WTC11 (cell line): ENCODE results near the gene MICU2. TPM values are rescaled to one million over a fixed set of nuclear protein-coding genes. Genes with fewer than 3 reads are reported as not detected.

ENCODE experiments used
- ATAC-seq: fragments of 200-7000 bp; cut with Tn5 transposase; 2 replicates; pipeline ENCODE4 v1.10.0; 2021; ENCODE audit warnings: mild to moderate bottlenecking, moderate library complexity
- CTCF ChIA-PET: fragments of 300-600 bp; sonication (Branson Sonifier 250); formaldehyde crosslinking; loops from one replicate; lab custom pipeline; 2021; ENCODE audit warnings: antibody characterized with exemption; lab: Charles Lee
- POLR2A ChIA-PET: fragments of 350-600 bp; sonication (Branson Sonifier 250); formaldehyde crosslinking; loops from one replicate; lab custom pipeline; 2021; ENCODE audit warnings: antibody characterized with exemption; lab: Charles Lee
- DNase-seq: peaks from one replicate; pipeline ENCODE4 v3.0.0; 2021; ENCODE audit warnings: low spot score
- H3K27ac Mint-ChIP-seq: 2 replicates; pipeline ENCODE4 v1.8.0; 2021; ENCODE audit warnings: mixed read lengths
- H3K27me3 Mint-ChIP-seq: 2 replicates; pipeline ENCODE4 v1.8.0; 2021; ENCODE audit warnings: low read depth, mild to moderate bottlenecking, moderate library complexity, mixed read lengths
- H3K36me3 Mint-ChIP-seq: 2 replicates; pipeline ENCODE4 v1.8.0; 2021; ENCODE audit warnings: mixed read lengths
- H3K4me1 Mint-ChIP-seq: 2 replicates; pipeline ENCODE4 v1.8.0; 2022; ENCODE audit warnings: mixed read lengths
- H3K4me3 Mint-ChIP-seq: 2 replicates; pipeline ENCODE4 v1.8.0; 2021; ENCODE audit warnings: mild to moderate bottlenecking, moderate library complexity, mixed read lengths
- H3K9me3 Mint-ChIP-seq: 2 replicates; pipeline ENCODE4 v1.8.0; 2021; ENCODE audit warnings: mixed read lengths
- ATF1 ChIP-seq: sonication (generic); formaldehyde crosslinking; IDR thresholded peaks from 2 replicates; pipeline ENCODE4 v1.8.1; 2023; ENCODE audit warnings: mild to moderate bottlenecking, moderate library complexity, missing genetic modification reagents
- FOXK1 ChIP-seq: sonication (generic); formaldehyde crosslinking; IDR thresholded peaks from 2 replicates; pipeline ENCODE4 v1.8.0; 2022; ENCODE audit warnings: mild to moderate bottlenecking, moderate library complexity, missing genetic modification reagents
- FOXP1 ChIP-seq: sonication (generic); formaldehyde crosslinking; IDR thresholded peaks from 2 replicates; pipeline ENCODE4 v1.8.0; 2022; ENCODE audit warnings: missing genetic modification reagents, mild to moderate bottlenecking, moderate library complexity, borderline replicate concordance
- GTF2I ChIP-seq: fragments of 250-450 bp; sonication (Bioruptor Pico); conservative IDR thresholded peaks from 2 replicates; pipeline ENCODE4 v1.4.0; 2021; ENCODE audit warnings: mild to moderate bottlenecking
- MYBL2 ChIP-seq: sonication (generic); formaldehyde crosslinking; IDR thresholded peaks from 2 replicates; pipeline ENCODE4 v1.8.1; 2023; ENCODE audit warnings: mild to moderate bottlenecking, moderate library complexity, missing genetic modification reagents
- NFATC4 ChIP-seq: fragments of 250-450 bp; sonication (Bioruptor Pico); IDR thresholded peaks from 2 replicates; pipeline ENCODE4 v1.9.0; 2021; ENCODE audit warnings: mild to moderate bottlenecking
- SMAD4 ChIP-seq: sonication (generic); formaldehyde crosslinking; IDR thresholded peaks from 2 replicates; pipeline ENCODE4 v1.8.0; 2022; ENCODE audit warnings: mild to moderate bottlenecking, missing genetic modification reagents
- TCF7 ChIP-seq: sonication (generic); formaldehyde crosslinking; IDR thresholded peaks from 2 replicates; pipeline ENCODE4 v1.8.0; 2022; ENCODE audit warnings: mild to moderate bottlenecking, low read depth, missing genetic modification reagents, moderate library complexity
- TEAD1 ChIP-seq: sonication (generic); formaldehyde crosslinking; IDR thresholded peaks from 2 replicates; pipeline ENCODE4 v1.8.0; 2022; ENCODE audit warnings: mild to moderate bottlenecking, missing genetic modification reagents
- TP53 ChIP-seq: sonication (generic); formaldehyde crosslinking; IDR thresholded peaks from 2 replicates; pipeline ENCODE4 v1.8.1; 2023; ENCODE audit warnings: mild to moderate bottlenecking, missing genetic modification reagents
- ZNF138 ChIP-seq: sonication (generic); formaldehyde crosslinking; conservative IDR thresholded peaks from 2 replicates; pipeline ENCODE4 v1.8.1; 2022; ENCODE audit warnings: mild to moderate bottlenecking, moderate library complexity, missing genetic modification reagents
- ZNF263 ChIP-seq: sonication (generic); formaldehyde crosslinking; IDR thresholded peaks from 2 replicates; pipeline ENCODE4 v1.8.1; 2022; ENCODE audit warnings: low read depth, mild to moderate bottlenecking, moderate library complexity, missing genetic modification reagents
- total RNA-seq: library from RNA; stranded (reverse); gene quantifications from 3 replicates; pipeline ENCODE4 v1.2.3, GENCODE V29; 2021
- TF ChIP-seq, protein P1 (sequence below): fragments of 250-450 bp; sonication (Bioruptor Pico); IDR thresholded peaks from 2 replicates; pipeline ENCODE4 v1.9.0; 2021; ENCODE audit warnings: mild to moderate bottlenecking
- TF ChIP-seq, protein P2 (sequence below): sonication (generic); formaldehyde crosslinking; IDR thresholded peaks from 2 replicates; pipeline ENCODE4 v1.8.0; 2022; ENCODE audit warnings: mild to moderate bottlenecking, missing genetic modification reagents
- TF ChIP-seq, protein P3 (sequence below): sonication (generic); formaldehyde crosslinking; IDR thresholded peaks from 2 replicates; pipeline ENCODE4 v1.8.1; 2023; ENCODE audit warnings: mild to moderate bottlenecking, missing genetic modification reagents, moderate library complexity
- TF ChIP-seq, protein P4 (sequence below): fragments of 250-450 bp; sonication (Bioruptor Pico); IDR thresholded peaks from 2 replicates; pipeline ENCODE4 v1.9.0; 2021; ENCODE audit warnings: mild to moderate bottlenecking
- TF ChIP-seq, protein P5 (sequence below): sonication (generic); formaldehyde crosslinking; IDR thresholded peaks from 2 replicates; pipeline ENCODE4 v1.8.1; 2023; ENCODE audit warnings: mild to moderate bottlenecking, missing genetic modification reagents
- TF ChIP-seq, protein P6 (sequence below): sonication (generic); formaldehyde crosslinking; IDR thresholded peaks from 2 replicates; pipeline ENCODE4 v1.8.1; 2022; ENCODE audit warnings: low read depth, mild to moderate bottlenecking, moderate library complexity, missing genetic modification reagents, borderline replicate concordance
- TF ChIP-seq, protein P7 (sequence below): sonication (generic); formaldehyde crosslinking; IDR thresholded peaks from 2 replicates; pipeline ENCODE4 v1.8.1; 2023; ENCODE audit warnings: mild to moderate bottlenecking, missing genetic modification reagents, borderline replicate concordance
- TF ChIP-seq, protein P8 (sequence below): sonication (generic); formaldehyde crosslinking; IDR thresholded peaks from 2 replicates; pipeline ENCODE4 v1.8.1; 2022; ENCODE audit warnings: low read depth, missing genetic modification reagents, borderline replicate concordance

MICU2 gene
- total RNA-seq, 1 experiment from 2014 or later, result 33.8 TPM

DNA sequence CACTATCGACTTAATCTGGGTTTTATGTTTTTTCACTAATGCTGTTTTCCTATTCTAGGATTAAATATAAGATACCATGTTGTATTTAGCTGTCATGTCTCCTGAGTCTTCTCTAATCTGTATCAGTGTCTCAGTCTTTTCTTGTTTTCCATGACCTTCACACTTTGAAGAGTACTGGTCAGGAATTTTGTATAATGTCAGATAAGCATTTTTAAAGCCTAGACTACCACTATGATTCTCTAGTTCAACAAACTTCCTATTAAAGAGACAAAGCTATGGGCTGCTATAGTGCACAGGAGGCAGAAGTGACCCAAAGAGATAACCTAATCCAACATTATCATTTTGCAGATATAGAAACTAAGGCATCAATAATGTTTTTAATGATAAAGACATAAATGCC, 81.8 kb downstream of the MICU2 start:
- H3K4me1 Mint-ChIP-seq, result peaks cover 5% of the 10 kb centered on the region; the same call in 1 of the 2 replicates
- no peak overlapping the region for H3K4me3 Mint-ChIP-seq
- no peaks in the 10 kb centered on the region for H3K9me3 Mint-ChIP-seq
- no peak for TF ChIP-seq TCF7 (CRISPR knock-in tag)
- TF ChIP-seq, protein P1, sequence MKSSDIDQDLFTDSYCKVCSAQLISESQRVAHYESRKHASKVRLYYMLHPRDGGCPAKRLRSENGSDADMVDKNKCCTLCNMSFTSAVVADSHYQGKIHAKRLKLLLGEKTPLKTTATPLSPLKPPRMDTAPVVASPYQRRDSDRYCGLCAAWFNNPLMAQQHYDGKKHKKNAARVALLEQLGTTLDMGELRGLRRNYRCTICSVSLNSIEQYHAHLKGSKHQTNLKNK (CRISPR knock-in tag), result no peak
- TF ChIP-seq, protein P2, sequence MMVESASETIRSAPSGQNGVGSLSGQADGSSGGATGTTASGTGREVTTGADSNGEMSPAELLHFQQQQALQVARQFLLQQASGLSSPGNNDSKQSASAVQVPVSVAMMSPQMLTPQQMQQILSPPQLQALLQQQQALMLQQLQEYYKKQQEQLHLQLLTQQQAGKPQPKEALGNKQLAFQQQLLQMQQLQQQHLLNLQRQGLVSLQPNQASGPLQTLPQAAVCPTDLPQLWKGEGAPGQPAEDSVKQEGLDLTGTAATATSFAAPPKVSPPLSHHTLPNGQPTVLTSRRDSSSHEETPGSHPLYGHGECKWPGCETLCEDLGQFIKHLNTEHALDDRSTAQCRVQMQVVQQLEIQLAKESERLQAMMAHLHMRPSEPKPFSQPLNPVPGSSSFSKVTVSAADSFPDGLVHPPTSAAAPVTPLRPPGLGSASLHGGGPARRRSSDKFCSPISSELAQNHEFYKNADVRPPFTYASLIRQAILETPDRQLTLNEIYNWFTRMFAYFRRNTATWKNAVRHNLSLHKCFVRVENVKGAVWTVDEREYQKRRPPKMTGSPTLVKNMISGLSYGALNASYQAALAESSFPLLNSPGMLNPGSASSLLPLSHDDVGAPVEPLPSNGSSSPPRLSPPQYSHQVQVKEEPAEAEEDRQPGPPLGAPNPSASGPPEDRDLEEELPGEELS, result no peak
- TF ChIP-seq ZNF138 (CRISPR knock-in tag), result no peak
- TF ChIP-seq ZNF263 (CRISPR knock-in tag), result no peak
- TF ChIP-seq, protein P3, sequence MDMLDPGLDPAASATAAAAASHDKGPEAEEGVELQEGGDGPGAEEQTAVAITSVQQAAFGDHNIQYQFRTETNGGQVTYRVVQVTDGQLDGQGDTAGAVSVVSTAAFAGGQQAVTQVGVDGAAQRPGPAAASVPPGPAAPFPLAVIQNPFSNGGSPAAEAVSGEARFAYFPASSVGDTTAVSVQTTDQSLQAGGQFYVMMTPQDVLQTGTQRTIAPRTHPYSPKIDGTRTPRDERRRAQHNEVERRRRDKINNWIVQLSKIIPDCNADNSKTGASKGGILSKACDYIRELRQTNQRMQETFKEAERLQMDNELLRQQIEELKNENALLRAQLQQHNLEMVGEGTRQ (CRISPR knock-in tag), result no peak
- no peak for TF ChIP-seq FOXP1 (CRISPR knock-in tag)
- TF ChIP-seq, protein P4, sequence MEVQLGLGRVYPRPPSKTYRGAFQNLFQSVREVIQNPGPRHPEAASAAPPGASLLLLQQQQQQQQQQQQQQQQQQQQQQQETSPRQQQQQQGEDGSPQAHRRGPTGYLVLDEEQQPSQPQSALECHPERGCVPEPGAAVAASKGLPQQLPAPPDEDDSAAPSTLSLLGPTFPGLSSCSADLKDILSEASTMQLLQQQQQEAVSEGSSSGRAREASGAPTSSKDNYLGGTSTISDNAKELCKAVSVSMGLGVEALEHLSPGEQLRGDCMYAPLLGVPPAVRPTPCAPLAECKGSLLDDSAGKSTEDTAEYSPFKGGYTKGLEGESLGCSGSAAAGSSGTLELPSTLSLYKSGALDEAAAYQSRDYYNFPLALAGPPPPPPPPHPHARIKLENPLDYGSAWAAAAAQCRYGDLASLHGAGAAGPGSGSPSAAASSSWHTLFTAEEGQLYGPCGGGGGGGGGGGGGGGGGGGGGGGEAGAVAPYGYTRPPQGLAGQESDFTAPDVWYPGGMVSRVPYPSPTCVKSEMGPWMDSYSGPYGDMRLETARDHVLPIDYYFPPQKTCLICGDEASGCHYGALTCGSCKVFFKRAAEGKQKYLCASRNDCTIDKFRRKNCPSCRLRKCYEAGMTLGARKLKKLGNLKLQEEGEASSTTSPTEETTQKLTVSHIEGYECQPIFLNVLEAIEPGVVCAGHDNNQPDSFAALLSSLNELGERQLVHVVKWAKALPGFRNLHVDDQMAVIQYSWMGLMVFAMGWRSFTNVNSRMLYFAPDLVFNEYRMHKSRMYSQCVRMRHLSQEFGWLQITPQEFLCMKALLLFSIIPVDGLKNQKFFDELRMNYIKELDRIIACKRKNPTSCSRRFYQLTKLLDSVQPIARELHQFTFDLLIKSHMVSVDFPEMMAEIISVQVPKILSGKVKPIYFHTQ (CRISPR knock-in tag), result no peak
- no peak for TF ChIP-seq FOXK1 (CRISPR knock-in tag)
- no peak for TF ChIP-seq TEAD1
- TF ChIP-seq, protein P5, sequence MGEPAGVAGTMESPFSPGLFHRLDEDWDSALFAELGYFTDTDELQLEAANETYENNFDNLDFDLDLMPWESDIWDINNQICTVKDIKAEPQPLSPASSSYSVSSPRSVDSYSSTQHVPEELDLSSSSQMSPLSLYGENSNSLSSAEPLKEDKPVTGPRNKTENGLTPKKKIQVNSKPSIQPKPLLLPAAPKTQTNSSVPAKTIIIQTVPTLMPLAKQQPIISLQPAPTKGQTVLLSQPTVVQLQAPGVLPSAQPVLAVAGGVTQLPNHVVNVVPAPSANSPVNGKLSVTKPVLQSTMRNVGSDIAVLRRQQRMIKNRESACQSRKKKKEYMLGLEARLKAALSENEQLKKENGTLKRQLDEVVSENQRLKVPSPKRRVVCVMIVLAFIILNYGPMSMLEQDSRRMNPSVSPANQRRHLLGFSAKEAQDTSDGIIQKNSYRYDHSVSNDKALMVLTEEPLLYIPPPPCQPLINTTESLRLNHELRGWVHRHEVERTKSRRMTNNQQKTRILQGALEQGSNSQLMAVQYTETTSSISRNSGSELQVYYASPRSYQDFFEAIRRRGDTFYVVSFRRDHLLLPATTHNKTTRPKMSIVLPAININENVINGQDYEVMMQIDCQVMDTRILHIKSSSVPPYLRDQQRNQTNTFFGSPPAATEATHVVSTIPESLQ (CRISPR knock-in tag), result no peak
- TF ChIP-seq, protein P6, sequence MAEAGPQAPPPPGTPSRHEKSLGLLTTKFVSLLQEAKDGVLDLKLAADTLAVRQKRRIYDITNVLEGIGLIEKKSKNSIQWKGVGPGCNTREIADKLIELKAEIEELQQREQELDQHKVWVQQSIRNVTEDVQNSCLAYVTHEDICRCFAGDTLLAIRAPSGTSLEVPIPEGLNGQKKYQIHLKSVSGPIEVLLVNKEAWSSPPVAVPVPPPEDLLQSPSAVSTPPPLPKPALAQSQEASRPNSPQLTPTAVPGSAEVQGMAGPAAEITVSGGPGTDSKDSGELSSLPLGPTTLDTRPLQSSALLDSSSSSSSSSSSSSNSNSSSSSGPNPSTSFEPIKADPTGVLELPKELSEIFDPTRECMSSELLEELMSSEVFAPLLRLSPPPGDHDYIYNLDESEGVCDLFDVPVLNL (CRISPR knock-in tag), result no peak
- TF ChIP-seq NFATC4 (CRISPR knock-in tag), result no peak
- no peak for TF ChIP-seq MYBL2
- TF ChIP-seq ATF1 (CRISPR knock-in tag), result no peak
- no peak for DNase-seq
- no peaks in the 10 kb centered on the region for H3K27me3 Mint-ChIP-seq
- no peak for ATAC-seq
- H3K27ac Mint-ChIP-seq, result no peak overlapping the region
- POLR2A ChIA-PET, result no interaction called here
- H3K36me3 Mint-ChIP-seq, result peaks cover 7% of the 10 kb centered on the region
- CTCF ChIA-PET, result interaction anchor here (1.4 kb wide), 1 partner anchor 36 kb away, joined by 3 read pairs; no protein-coding TSS in a partner anchor

DNA sequence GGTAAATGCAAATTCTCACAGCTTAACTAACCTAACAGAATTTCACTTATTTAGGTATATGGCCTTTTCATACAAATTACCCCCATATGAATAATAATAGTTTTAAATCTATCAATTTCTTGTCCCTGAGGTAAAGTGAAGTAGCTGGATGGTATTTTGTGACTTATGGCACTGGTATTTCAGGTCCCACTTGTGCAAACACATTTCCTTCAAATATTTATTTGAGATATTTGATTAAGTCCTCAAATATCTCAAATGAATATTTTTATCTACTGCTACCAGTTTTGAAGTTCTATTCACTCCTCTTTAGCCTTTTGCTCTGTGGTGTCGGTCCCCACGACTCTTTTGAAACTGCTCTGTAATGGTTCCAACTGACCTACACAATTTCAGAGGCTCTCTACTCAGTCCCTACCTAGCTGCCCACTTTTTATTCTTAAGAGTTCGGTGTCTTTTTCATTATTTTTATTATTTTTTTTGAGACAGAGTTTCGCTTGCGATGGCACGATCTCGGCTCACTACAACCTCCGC, 85.3 kb downstream of the MICU2 start:
- ChIA-PET CTCF (no interaction called here), POLR2A (interaction anchor here (0.9 kb wide), 1 partner anchor 13 kb away, joined by 3 read pairs; no protein-coding TSS in a partner anchor)
- Mint-ChIP-seq H3K4me3 (no peak overlapping the region), H3K4me1 (peaks cover 1% of the 10 kb centered on the region; the same call in 1 of the 2 replicates), H3K27me3 (no peaks in the 10 kb centered on the region), H3K9me3 (no peaks in the 10 kb centered on the region), H3K27ac (no peak overlapping the region), H3K36me3 (peaks cover 10% of the 10 kb centered on the region)
- no peak for ATAC-seq
- no peak for DNase-seq
- TF ChIP-seq FOXK1 (CRISPR knock-in tag) (no peak), TP53 (CRISPR knock-in tag) (no peak), SMAD4 (CRISPR knock-in tag) (no peak), GTF2I (CRISPR knock-in tag) (no peak)
- TF ChIP-seq, protein P7, sequence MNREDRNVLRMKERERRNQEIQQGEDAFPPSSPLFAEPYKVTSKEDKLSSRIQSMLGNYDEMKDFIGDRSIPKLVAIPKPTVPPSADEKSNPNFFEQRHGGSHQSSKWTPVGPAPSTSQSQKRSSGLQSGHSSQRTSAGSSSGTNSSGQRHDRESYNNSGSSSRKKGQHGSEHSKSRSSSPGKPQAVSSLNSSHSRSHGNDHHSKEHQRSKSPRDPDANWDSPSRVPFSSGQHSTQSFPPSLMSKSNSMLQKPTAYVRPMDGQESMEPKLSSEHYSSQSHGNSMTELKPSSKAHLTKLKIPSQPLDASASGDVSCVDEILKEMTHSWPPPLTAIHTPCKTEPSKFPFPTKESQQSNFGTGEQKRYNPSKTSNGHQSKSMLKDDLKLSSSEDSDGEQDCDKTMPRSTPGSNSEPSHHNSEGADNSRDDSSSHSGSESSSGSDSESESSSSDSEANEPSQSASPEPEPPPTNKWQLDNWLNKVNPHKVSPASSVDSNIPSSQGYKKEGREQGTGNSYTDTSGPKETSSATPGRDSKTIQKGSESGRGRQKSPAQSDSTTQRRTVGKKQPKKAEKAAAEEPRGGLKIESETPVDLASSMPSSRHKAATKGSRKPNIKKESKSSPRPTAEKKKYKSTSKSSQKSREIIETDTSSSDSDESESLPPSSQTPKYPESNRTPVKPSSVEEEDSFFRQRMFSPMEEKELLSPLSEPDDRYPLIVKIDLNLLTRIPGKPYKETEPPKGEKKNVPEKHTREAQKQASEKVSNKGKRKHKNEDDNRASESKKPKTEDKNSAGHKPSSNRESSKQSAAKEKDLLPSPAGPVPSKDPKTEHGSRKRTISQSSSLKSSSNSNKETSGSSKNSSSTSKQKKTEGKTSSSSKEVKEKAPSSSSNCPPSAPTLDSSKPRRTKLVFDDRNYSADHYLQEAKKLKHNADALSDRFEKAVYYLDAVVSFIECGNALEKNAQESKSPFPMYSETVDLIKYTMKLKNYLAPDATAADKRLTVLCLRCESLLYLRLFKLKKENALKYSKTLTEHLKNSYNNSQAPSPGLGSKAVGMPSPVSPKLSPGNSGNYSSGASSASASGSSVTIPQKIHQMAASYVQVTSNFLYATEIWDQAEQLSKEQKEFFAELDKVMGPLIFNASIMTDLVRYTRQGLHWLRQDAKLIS (CRISPR knock-in tag), result no peak
- TF ChIP-seq, protein P8, sequence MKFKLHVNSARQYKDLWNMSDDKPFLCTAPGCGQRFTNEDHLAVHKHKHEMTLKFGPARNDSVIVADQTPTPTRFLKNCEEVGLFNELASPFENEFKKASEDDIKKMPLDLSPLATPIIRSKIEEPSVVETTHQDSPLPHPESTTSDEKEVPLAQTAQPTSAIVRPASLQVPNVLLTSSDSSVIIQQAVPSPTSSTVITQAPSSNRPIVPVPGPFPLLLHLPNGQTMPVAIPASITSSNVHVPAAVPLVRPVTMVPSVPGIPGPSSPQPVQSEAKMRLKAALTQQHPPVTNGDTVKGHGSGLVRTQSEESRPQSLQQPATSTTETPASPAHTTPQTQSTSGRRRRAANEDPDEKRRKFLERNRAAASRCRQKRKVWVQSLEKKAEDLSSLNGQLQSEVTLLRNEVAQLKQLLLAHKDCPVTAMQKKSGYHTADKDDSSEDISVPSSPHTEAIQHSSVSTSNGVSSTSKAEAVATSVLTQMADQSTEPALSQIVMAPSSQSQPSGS, result no peak
